ENCODE data around the gene AQP6. TPM values are rescaled to one million over a fixed set of nuclear protein-coding genes. Genes with fewer than 3 reads are reported as not detected.
"Not testable (repeated sequence)": the region's sequence is repeated elsewhere in the genome, so short reads cannot be mapped to it uniquely, and the experiment has no call there.

The AQP6 gene
- total RNA-seq, 1 experiment from 2014 or later, result 0.09 TPM

- no peak overlapping the region for H2BK15ac ChIP-seq (ENCODE audit: low read depth, low read length)
- H2BK12ac ChIP-seq (ENCODE audit: insufficient read length, low read depth, low read length), result no peak overlapping the region
- H3K27ac Mint-ChIP-seq, result no peak overlapping the region; a peak in 1 of 7 replicates
- TF ChIP-seq CTCF (conservative IDR thresholded peaks at IDR 0.05), result no peak
- H3K27me3 ChIP-seq (ENCODE audit: insufficient read depth, low read length), result no peaks in the 10 kb centered on the region
- H4K91ac ChIP-seq (ENCODE audit: insufficient read length, low read depth, low read length), result no peak overlapping the region
- no peak overlapping the region for H2BK120ac ChIP-seq (ENCODE audit: low read depth, low read length, poor library complexity, severe bottlenecking)
- no peak for DNase-seq
- no peak overlapping the region for H3K18ac ChIP-seq (ENCODE audit: insufficient read length, low read depth, low read length)
- H3K4me2 ChIP-seq (ENCODE audit: insufficient read depth, insufficient read length, low read length), result no peak overlapping the region
- no peaks in the 10 kb centered on the region for H4K20me1 ChIP-seq (ENCODE audit: control insufficient read depth, insufficient read depth, insufficient read length)
- H3K79me1 ChIP-seq (ENCODE audit: insufficient read depth, low read depth, low read length, poor library complexity, severe bottlenecking), result no peaks in the 10 kb centered on the region
- H3K56ac ChIP-seq (ENCODE audit: insufficient read length, low read depth, low read length), result no peak overlapping the region
- H3K14ac ChIP-seq (ENCODE audit: insufficient read depth, low read length), result no peak overlapping the region
- H2BK20ac ChIP-seq (ENCODE audit: low read depth, low read length, poor library complexity, severe bottlenecking), result no peak overlapping the region
- no peak overlapping the region for H2AFZ ChIP-seq (ENCODE audit: low read length)
- WGBS (ENCODE audit: extremely low coverage, insufficient read length, low lambda C conversion rate), result no CpG with 5 or more reads among the region's 5 CpGs
- H3K23me2 ChIP-seq (ENCODE audit: insufficient read length, low read depth, low read length, poor library complexity, severe bottlenecking), result no peaks in the 10 kb centered on the region
- no peak overlapping the region for H2BK5ac ChIP-seq (ENCODE audit: insufficient read length, low read length)
- H3K23ac ChIP-seq (ENCODE audit: insufficient read length, low read depth, low read length), result no peak overlapping the region
- H3K27me3 Mint-ChIP-seq (ENCODE audit: low read depth), result no peaks in the 10 kb centered on the region
- no peak overlapping the region for H2AK5ac ChIP-seq (ENCODE audit: insufficient read length, low read length)
- H4K8ac ChIP-seq (replicated peaks; ENCODE audit: insufficient read length, low read depth, low read length), result no peak overlapping the region
- no peak overlapping the region for H3K4me3 Mint-ChIP-seq
- no peak overlapping the region for H3T11ph ChIP-seq (ENCODE audit: low read length)
- H3K27ac ChIP-seq (ENCODE audit: insufficient read length, low read depth, low read length), result no peak overlapping the region
- H3K4me1 ChIP-seq (ENCODE audit: insufficient read depth, low read length), result no peaks in the 10 kb centered on the region; the same call in 1 of the 2 replicates
- H3K9me3 ChIP-seq (ENCODE audit: control insufficient read depth, low read depth, low read length), result no peaks in the 10 kb centered on the region
- no peak overlapping the region for H3K9ac ChIP-seq (ENCODE audit: extremely low read depth, insufficient read length, low read length)
- peaks cover 24 to 26% of the 10 kb centered on the region in 2 experiments for H3K4me1 Mint-ChIP-seq
- no peak overlapping the region for H3K4ac ChIP-seq (ENCODE audit: low read depth, low read length)
- no peaks in the 10 kb centered on the region for H3K79me2 ChIP-seq (ENCODE audit: insufficient read depth, low read length)
- H4K5ac ChIP-seq (ENCODE audit: insufficient read length, low read depth, low read length), result no peak overlapping the region
- peaks cover 6 to 31% (median 27%) of the 10 kb centered on the region in 3 experiments; a peak in 6 of 7 replicates for H3K36me3 Mint-ChIP-seq (ENCODE audit: insufficient read depth in 1 of 3, low read depth in 3 of 3)
- no peaks in the 10 kb centered on the region for H3K9me3 Mint-ChIP-seq
Measured at GRCh38 chr12:49985981-49986380, 13.2 kb downstream of the AQP6 start.

- H2BK20ac ChIP-seq (ENCODE audit: low read depth, low read length, poor library complexity, severe bottlenecking); H4K20me1 ChIP-seq (ENCODE audit: control insufficient read depth, insufficient read depth, insufficient read length); H2BK120ac ChIP-seq (ENCODE audit: low read depth, low read length, poor library complexity, severe bottlenecking); H4K91ac ChIP-seq (ENCODE audit: insufficient read length, low read depth, low read length); H3K14ac ChIP-seq (ENCODE audit: insufficient read depth, low read length); H3K9me3 Mint-ChIP-seq; H4K5ac ChIP-seq (ENCODE audit: insufficient read length, low read depth, low read length); H2AFZ ChIP-seq (ENCODE audit: low read length); H4K8ac ChIP-seq (replicated peaks; ENCODE audit: insufficient read length, low read depth, low read length); H3K23me2 ChIP-seq (ENCODE audit: insufficient read length, low read depth, low read length, poor library complexity, severe bottlenecking); H3K4me2 ChIP-seq (ENCODE audit: insufficient read depth, insufficient read length, low read length); H3K4me1 ChIP-seq (ENCODE audit: insufficient read depth, low read length); H3K27ac ChIP-seq (ENCODE audit: insufficient read length, low read depth, low read length); H3K23ac ChIP-seq (ENCODE audit: insufficient read length, low read depth, low read length); H2BK5ac ChIP-seq (ENCODE audit: insufficient read length, low read length); H3T11ph ChIP-seq (ENCODE audit: low read length); H2AK5ac ChIP-seq (ENCODE audit: insufficient read length, low read length); H2BK12ac ChIP-seq (ENCODE audit: insufficient read length, low read depth, low read length); H3K9ac ChIP-seq (ENCODE audit: extremely low read depth, insufficient read length, low read length); H3K27me3 Mint-ChIP-seq (ENCODE audit: low read depth); H3K4me3 Mint-ChIP-seq; H2BK15ac ChIP-seq (ENCODE audit: low read depth, low read length); H3K9me3 ChIP-seq (ENCODE audit: control insufficient read depth, low read depth, low read length); H3K27me3 ChIP-seq (ENCODE audit: insufficient read depth, low read length); H3K18ac ChIP-seq (ENCODE audit: insufficient read length, low read depth, low read length); H3K4ac ChIP-seq (ENCODE audit: low read depth, low read length); H3K79me1 ChIP-seq (ENCODE audit: insufficient read depth, low read depth, low read length, poor library complexity, severe bottlenecking); DNase-seq; H3K79me2 ChIP-seq (ENCODE audit: insufficient read depth, low read length); H3K56ac ChIP-seq (ENCODE audit: insufficient read length, low read depth, low read length): not testable (repeated sequence)
- peaks cover 23% of the 10 kb centered on the region in 2 experiments for H3K4me1 Mint-ChIP-seq
- H3K27ac Mint-ChIP-seq, result peak overlapping the region in 1 of 3 experiments; percentile 30; a peak in 2 of 7 replicates
- H3K36me3 Mint-ChIP-seq (ENCODE audit: insufficient read depth in 1 of 3, low read depth in 3 of 3), result peaks cover 6 to 32% (median 27%) of the 10 kb centered on the region in 3 experiments; a peak in 6 of 7 replicates
- no CpG with 5 or more reads among the region's 3 CpGs for WGBS (ENCODE audit: extremely low coverage, insufficient read length, low lambda C conversion rate)
Measured at GRCh38 chr12:49986476-49986875, 13.7 kb downstream of the AQP6 start.

All from H9 (cell line).